ENCODE measurements around the gene CCKAR.

Gene CCKAR

GRCh38 chr4:26462874-26463273 lies 27.4 kb downstream of the CCKAR start:
- H3K27me3 ChIP-seq (replicated peaks; ENCODE audit: control insufficient read depth, insufficient read depth, low read length, poor library complexity, severe bottlenecking): no peaks in the 10 kb centered on the region
- H3K27ac ChIP-seq (ENCODE audit: insufficient read depth, low read length, poor library complexity, severe bottlenecking): no peak overlapping the region
- H3K4me1 ChIP-seq (ENCODE audit: control insufficient read depth, insufficient read depth, low read length, poor library complexity, severe bottlenecking): no peaks in the 10 kb centered on the region
- DNase-seq: no peak
- H3K4me3 ChIP-seq (ENCODE audit: insufficient read depth, low read depth, low read length, poor library complexity, severe bottlenecking): no peak overlapping the region
- no peaks in the 10 kb centered on the region for H3K9me3 ChIP-seq (ENCODE audit: control insufficient read depth, low read length)
- no peaks in the 10 kb centered on the region for H3K36me3 ChIP-seq (ENCODE audit: control insufficient read depth, insufficient read depth, low read length)

GRCh38 chr4:26459756-26460530 lies 30.3 kb downstream of the CCKAR start:
- H3K27ac ChIP-seq (ENCODE audit: insufficient read depth, low read length, poor library complexity, severe bottlenecking): no peak overlapping the region

GRCh38 chr4:26459054-26459755 lies 31.1 kb downstream of the CCKAR start:
- no peak overlapping the region for H3K4me3 ChIP-seq (ENCODE audit: insufficient read depth, low read depth, low read length, poor library complexity, severe bottlenecking)
- H3K36me3 ChIP-seq (ENCODE audit: control insufficient read depth, insufficient read depth, low read length): no peaks in the 10 kb centered on the region
- H3K27me3 ChIP-seq (replicated peaks; ENCODE audit: control insufficient read depth, insufficient read depth, low read length, poor library complexity, severe bottlenecking): no peaks in the 10 kb centered on the region
- DNase-seq: no peak
- H3K4me1 ChIP-seq (ENCODE audit: control insufficient read depth, insufficient read depth, low read length, poor library complexity, severe bottlenecking): no peaks in the 10 kb centered on the region
- no peaks in the 10 kb centered on the region for H3K9me3 ChIP-seq (ENCODE audit: control insufficient read depth, low read length)
- no peak overlapping the region for H3K27ac ChIP-seq (ENCODE audit: insufficient read depth, low read length, poor library complexity, severe bottlenecking)

More at GRCh38 chr4:26459756-26460530, 30.3 kb downstream of the CCKAR start:
- no peak overlapping the region for H3K4me3 ChIP-seq (ENCODE audit: insufficient read depth, low read depth, low read length, poor library complexity, severe bottlenecking)
- no peaks in the 10 kb centered on the region for H3K27me3 ChIP-seq (replicated peaks; ENCODE audit: control insufficient read depth, insufficient read depth, low read length, poor library complexity, severe bottlenecking)
- no peaks in the 10 kb centered on the region for H3K36me3 ChIP-seq (ENCODE audit: control insufficient read depth, insufficient read depth, low read length)
- no peaks in the 10 kb centered on the region for H3K4me1 ChIP-seq (ENCODE audit: control insufficient read depth, insufficient read depth, low read length, poor library complexity, severe bottlenecking)
- DNase-seq: no peak
- H3K9me3 ChIP-seq (ENCODE audit: control insufficient read depth, low read length): no peaks in the 10 kb centered on the region

DNA sequence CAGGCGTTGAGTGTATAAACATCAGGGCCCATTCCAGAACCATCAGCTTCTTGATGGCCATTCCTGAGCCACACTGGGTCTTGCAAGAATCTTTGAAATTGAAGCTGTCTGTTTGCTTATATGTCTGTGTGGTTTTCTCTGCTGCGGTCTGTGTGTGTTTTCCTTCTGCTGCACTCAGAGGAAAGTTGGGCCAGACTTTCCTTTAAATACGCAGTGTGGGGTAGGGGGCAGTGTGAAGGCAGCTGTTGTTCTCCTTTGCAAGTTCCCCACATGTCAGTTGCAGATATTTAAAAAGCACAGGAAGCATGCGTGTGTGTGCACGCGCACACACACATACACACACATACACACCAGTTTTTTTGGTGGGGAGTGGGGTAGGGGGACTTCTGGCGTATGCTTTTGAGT lies 32.1 kb downstream of the CCKAR start:
- no peaks in the 10 kb centered on the region for H3K4me1 ChIP-seq (ENCODE audit: control insufficient read depth, insufficient read depth, low read length, poor library complexity, severe bottlenecking)
- DNase-seq: no peak
- H3K27me3 ChIP-seq (replicated peaks; ENCODE audit: control insufficient read depth, insufficient read depth, low read length, poor library complexity, severe bottlenecking): no peaks in the 10 kb centered on the region
- no peak overlapping the region for H3K4me3 ChIP-seq (ENCODE audit: insufficient read depth, low read depth, low read length, poor library complexity, severe bottlenecking)
- no peaks in the 10 kb centered on the region for H3K9me3 ChIP-seq (ENCODE audit: control insufficient read depth, low read length)
- no peak overlapping the region for H3K27ac ChIP-seq (ENCODE audit: insufficient read depth, low read length, poor library complexity, severe bottlenecking)
- no peaks in the 10 kb centered on the region for H3K36me3 ChIP-seq (ENCODE audit: control insufficient read depth, insufficient read depth, low read length)

GRCh38 chr4:26457412-26457811 lies 32.9 kb downstream of the CCKAR start:
- no peak overlapping the region for H3K4me3 ChIP-seq (ENCODE audit: insufficient read depth, low read depth, low read length, poor library complexity, severe bottlenecking)
- H3K4me1 ChIP-seq (ENCODE audit: control insufficient read depth, insufficient read depth, low read length, poor library complexity, severe bottlenecking): no peaks in the 10 kb centered on the region
- no peaks in the 10 kb centered on the region for H3K27me3 ChIP-seq (replicated peaks; ENCODE audit: control insufficient read depth, insufficient read depth, low read length, poor library complexity, severe bottlenecking)
- no peak for DNase-seq
- no peaks in the 10 kb centered on the region for H3K36me3 ChIP-seq (ENCODE audit: control insufficient read depth, insufficient read depth, low read length)
- no peaks in the 10 kb centered on the region for H3K9me3 ChIP-seq (ENCODE audit: control insufficient read depth, low read length)
- H3K27ac ChIP-seq (ENCODE audit: insufficient read depth, low read length, poor library complexity, severe bottlenecking): no peak overlapping the region

- Histone ChIP-seq H3K27me3 (replicated peaks; ENCODE audit: control insufficient read depth, insufficient read depth, low read length, poor library complexity, severe bottlenecking) (no peaks in the 10 kb centered on the region), H3K27ac (ENCODE audit: insufficient read depth, low read length, poor library complexity, severe bottlenecking) (no peak overlapping the region), H3K36me3 (ENCODE audit: control insufficient read depth, insufficient read depth, low read length) (no peaks in the 10 kb centered on the region), H3K4me1 (ENCODE audit: control insufficient read depth, insufficient read depth, low read length, poor library complexity, severe bottlenecking) (no peaks in the 10 kb centered on the region), H3K9me3 (ENCODE audit: control insufficient read depth, low read length) (no peaks in the 10 kb centered on the region), H3K4me3 (ENCODE audit: insufficient read depth, low read depth, low read length, poor library complexity, severe bottlenecking) (no peak overlapping the region)
- no peak for DNase-seq
Observed at GRCh38 chr4:26455571-26455970, 34.7 kb downstream of the CCKAR start.

- no peaks in the 10 kb centered on the region for H3K9me3 ChIP-seq (ENCODE audit: control insufficient read depth, low read length)
- H3K27me3 ChIP-seq (replicated peaks; ENCODE audit: control insufficient read depth, insufficient read depth, low read length, poor library complexity, severe bottlenecking): no peaks in the 10 kb centered on the region
- H3K4me1 ChIP-seq (ENCODE audit: control insufficient read depth, insufficient read depth, low read length, poor library complexity, severe bottlenecking): no peaks in the 10 kb centered on the region
- H3K4me3 ChIP-seq (ENCODE audit: insufficient read depth, low read depth, low read length, poor library complexity, severe bottlenecking): no peak overlapping the region
- no peak overlapping the region for H3K27ac ChIP-seq (ENCODE audit: insufficient read depth, low read length, poor library complexity, severe bottlenecking)
- H3K36me3 ChIP-seq (ENCODE audit: control insufficient read depth, insufficient read depth, low read length): no peaks in the 10 kb centered on the region
- DNase-seq: no peak
Observed at GRCh38 chr4:26454961-26455360, 35.3 kb downstream of the CCKAR start.

DNA sequence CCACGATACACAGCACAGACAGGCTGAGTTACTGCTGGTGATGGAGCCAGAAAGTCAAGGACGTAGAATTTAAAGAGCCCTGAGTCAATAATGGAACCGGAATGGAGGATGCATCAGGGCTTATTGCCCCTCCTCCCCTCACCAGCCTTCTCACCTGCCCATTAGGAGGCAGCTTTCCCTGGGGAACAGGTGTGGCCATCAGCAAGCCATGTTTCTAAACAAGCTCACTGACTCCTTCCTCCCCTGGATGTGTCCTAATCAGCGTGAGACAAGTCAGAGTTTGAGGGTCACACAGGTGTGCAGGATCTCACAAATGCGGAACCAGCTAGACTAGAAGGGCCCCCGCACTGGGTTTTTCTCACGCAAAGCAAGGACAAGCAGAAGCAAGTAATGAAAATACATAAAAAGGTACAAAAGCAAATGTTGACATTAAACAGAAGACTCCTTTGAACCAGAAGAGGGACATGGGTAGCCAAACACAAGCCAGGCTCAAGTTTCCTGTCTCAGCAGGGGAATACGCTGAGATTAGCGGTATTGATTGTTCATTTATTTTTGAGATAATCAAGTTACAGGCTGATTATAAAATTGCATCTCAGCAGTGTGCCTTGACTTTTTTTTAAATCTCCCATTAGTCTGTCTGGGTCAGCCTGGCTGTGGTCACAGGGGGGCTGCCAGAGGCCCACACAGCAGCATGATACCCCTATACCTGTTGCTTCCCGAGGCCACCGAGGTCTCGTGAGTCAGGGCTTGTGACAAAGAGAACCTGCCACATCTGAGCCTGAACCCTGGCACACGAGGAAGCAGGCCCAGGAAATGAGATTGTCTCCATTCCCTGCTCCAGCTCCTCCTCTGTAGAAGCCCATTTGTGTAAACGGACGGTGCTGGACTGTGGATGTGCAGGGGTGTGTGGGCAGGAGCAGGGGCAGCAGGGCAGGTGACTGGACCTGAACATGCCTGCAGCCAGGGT lies 37.4 kb downstream of the CCKAR start:
- no peak overlapping the region for H3K4me3 ChIP-seq (ENCODE audit: insufficient read depth, low read depth, low read length, poor library complexity, severe bottlenecking)

DNA sequence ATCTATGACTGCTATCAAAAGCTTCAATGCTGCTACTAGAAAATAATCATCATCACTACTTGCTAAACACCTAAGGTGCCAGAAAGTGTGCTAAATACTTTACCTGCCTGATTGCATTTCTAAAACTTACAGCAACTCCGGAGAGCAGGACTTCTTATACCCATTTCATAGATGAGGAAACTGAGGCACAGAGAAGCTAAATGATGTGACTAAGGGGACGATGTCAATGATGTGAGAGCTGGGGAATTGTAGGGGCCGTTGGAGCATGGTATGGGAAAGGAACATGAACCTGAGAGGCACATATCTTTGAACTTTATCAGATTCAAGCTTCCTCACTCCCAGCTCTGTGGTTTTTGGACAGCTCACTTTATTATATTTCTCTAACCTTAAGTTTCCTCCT lies 38.7 kb downstream of the CCKAR start:
- no peaks in the 10 kb centered on the region for H3K9me3 ChIP-seq (ENCODE audit: control insufficient read depth, low read length)
- H3K4me1 ChIP-seq (ENCODE audit: control insufficient read depth, insufficient read depth, low read length, poor library complexity, severe bottlenecking): no peaks in the 10 kb centered on the region
- no peaks in the 10 kb centered on the region for H3K36me3 ChIP-seq (ENCODE audit: control insufficient read depth, insufficient read depth, low read length)
- no peaks in the 10 kb centered on the region for H3K27me3 ChIP-seq (replicated peaks; ENCODE audit: control insufficient read depth, insufficient read depth, low read length, poor library complexity, severe bottlenecking)
- DNase-seq: no peak
- H3K27ac ChIP-seq (ENCODE audit: insufficient read depth, low read length, poor library complexity, severe bottlenecking): no peak overlapping the region
- no peak overlapping the region for H3K4me3 ChIP-seq (ENCODE audit: insufficient read depth, low read depth, low read length, poor library complexity, severe bottlenecking)

More for the DNA sequence above, 37.4 kb downstream of the CCKAR start:
- no peaks in the 10 kb centered on the region for H3K4me1 ChIP-seq (ENCODE audit: control insufficient read depth, insufficient read depth, low read length, poor library complexity, severe bottlenecking)
- DNase-seq: no peak
- H3K36me3 ChIP-seq (ENCODE audit: control insufficient read depth, insufficient read depth, low read length): no peaks in the 10 kb centered on the region
- no peaks in the 10 kb centered on the region for H3K27me3 ChIP-seq (replicated peaks; ENCODE audit: control insufficient read depth, insufficient read depth, low read length, poor library complexity, severe bottlenecking)
- H3K27ac ChIP-seq (ENCODE audit: insufficient read depth, low read length, poor library complexity, severe bottlenecking): no peak overlapping the region
- no peaks in the 10 kb centered on the region for H3K9me3 ChIP-seq (ENCODE audit: control insufficient read depth, low read length)

All from effector memory CD4-positive, alpha-beta T cell (primary cell).